Liver (tissue), 9 donors: ENCODE data around the gene GPR15. TPM values are rescaled to one million over a fixed set of nuclear protein-coding genes. Genes with fewer than 3 reads are reported as not detected.

ENCODE experiments used
- DNase-seq: peaks from one replicate; pipeline ENCODE4 v3.0.0-alpha.2; 2017; ENCODE audit warnings: low spot score
- H3K27ac ChIP-seq, 2 donors: one replicate each; pipeline ENCODE4 v1.7.0; 2013; ENCODE audit warnings: inconsistent platforms in 2 of 2, low read length in 2 of 2, control low read depth in 1 of 2, low read depth in 1 of 2, mild to moderate bottlenecking in 1 of 2
- H3K27me3 ChIP-seq, 4 donors: one replicate each; pipeline versions ENCODE4 v1.6.1 to v1.7.0; 2013; ENCODE audit warnings: low read length in 3 of 4, inconsistent platforms in 1 of 4, mild to moderate bottlenecking in 1 of 4, moderate library complexity in 1 of 4; ENCODE audit not compliant: control insufficient read depth in 4 of 4, insufficient read depth in 4 of 4
- H3K36me3 ChIP-seq, 4 donors: one replicate each; pipeline versions ENCODE4 v1.6.1 to v1.7.0; 2013; ENCODE audit warnings: low read length in 3 of 4, mild to moderate bottlenecking in 3 of 4, low read depth in 1 of 4, moderate library complexity in 1 of 4; ENCODE audit not compliant: control insufficient read depth in 4 of 4, insufficient read depth in 3 of 4
- H3K4me1 ChIP-seq, 4 donors: one replicate each; pipeline versions ENCODE4 v1.6.1 to v1.7.0; 2013; ENCODE audit warnings: low read length in 3 of 4, mild to moderate bottlenecking in 3 of 4, moderate library complexity in 1 of 4; ENCODE audit not compliant: control insufficient read depth in 4 of 4, insufficient read depth in 4 of 4
- H3K4me3 ChIP-seq, 3 donors: one replicate each; pipeline versions ENCODE4 v1.6.1 to v1.7.0; 2013; ENCODE audit warnings: low read length in 3 of 3, control low read depth in 1 of 3, low read depth in 1 of 3, mild to moderate bottlenecking in 1 of 3
- H3K9ac ChIP-seq, 2 donors: one replicate each; pipeline ENCODE4 v1.7.0; 2013; ENCODE audit warnings: low read length in 2 of 2, mild to moderate bottlenecking in 2 of 2, moderate library complexity in 2 of 2, control low read depth in 1 of 2, low read depth in 1 of 2
- H3K9me3 ChIP-seq, 4 donors: one replicate each; pipeline versions ENCODE4 v1.6.1 to v1.7.0; 2013; ENCODE audit warnings: low read length in 3 of 4; ENCODE audit not compliant: control insufficient read depth in 4 of 4
- CTCF ChIP-seq: fragments of 150-350 bp; IDR thresholded peaks from 2 replicates; pipeline ENCODE4 v1.5.1; 2017; ENCODE audit warnings: improper control_type of control experiment, low read depth, low read length; ENCODE audit not compliant: missing input control
- EGR1 ChIP-seq, 2 donors: IDR thresholded peaks; 2 replicates each; pipeline ENCODE4 v1.6.1; 2016 to 2018; ENCODE audit warnings: antibody characterized with exemption in 2 of 2, low read depth in 2 of 2
- FOXA1 ChIP-seq: IDR thresholded peaks from 2 replicates; pipeline ENCODE4 v1.6.1; 2016; ENCODE audit warnings: antibody characterized with exemption
- FOXA2 ChIP-seq: IDR thresholded peaks from 2 replicates; pipeline ENCODE4 v1.6.1; 2016; ENCODE audit warnings: antibody characterized with exemption
- GABPA ChIP-seq, 2 donors: IDR thresholded peaks in 1 of 2; conservative IDR thresholded peaks in 1 of 2; 2 replicates each; pipeline ENCODE4 v1.6.1; 2016; ENCODE audit warnings: antibody characterized with exemption in 2 of 2, mild to moderate bottlenecking in 1 of 2, moderate library complexity in 1 of 2
- HNF4A ChIP-seq, 2 donors: conservative IDR thresholded peaks; 2 replicates each; pipeline ENCODE4 v1.6.1; 2016; ENCODE audit warnings: antibody characterized with exemption in 2 of 2, mild to moderate bottlenecking in 2 of 2
- HNF4G ChIP-seq: IDR thresholded peaks from 2 replicates; pipeline ENCODE4 v1.6.1; 2016; ENCODE audit warnings: antibody characterized with exemption
- JUND ChIP-seq, 2 donors: IDR thresholded peaks; 2 replicates each; pipeline ENCODE4 v1.6.1; 2016; ENCODE audit warnings: antibody characterized with exemption in 2 of 2
- NR2F2 ChIP-seq: IDR thresholded peaks from 2 replicates; pipeline ENCODE4 v1.6.1; 2016; ENCODE audit warnings: antibody characterized with exemption
- RAD21 ChIP-seq, 2 donors: IDR thresholded peaks; 2 replicates each; pipeline ENCODE4 v1.6.1; 2016; ENCODE audit warnings: antibody characterized with exemption in 2 of 2, mild to moderate bottlenecking in 2 of 2
- RXRA ChIP-seq, 2 donors: IDR thresholded peaks; 2 replicates each; pipeline ENCODE4 v1.6.1; 2017 to 2018; ENCODE audit warnings: antibody characterized with exemption in 2 of 2, mild to moderate bottlenecking in 1 of 2
- SP1 ChIP-seq: IDR thresholded peaks from 2 replicates; pipeline ENCODE4 v1.6.1; 2018; ENCODE audit warnings: antibody characterized with exemption, mild to moderate bottlenecking
- TAF1 ChIP-seq: conservative IDR thresholded peaks from 2 replicates; pipeline ENCODE4 v1.6.1; 2016; ENCODE audit warnings: antibody characterized with exemption, mild to moderate bottlenecking
- YY1 ChIP-seq: IDR thresholded peaks from 2 replicates; pipeline ENCODE4 v1.6.1; 2016; ENCODE audit warnings: antibody characterized with exemption, mild to moderate bottlenecking
- WGBS: extraction: QIAGEN DNeasy Blood & Tissue Kit; methylation state at CpG from one replicate; pipeline ENCODE4 v1.1.7; 2013; 5-methylcytosine and 5-hydroxymethylcytosine counted together
- polyA plus RNA-seq, 2 donors: library from polyadenylated mRNA; stranded (reverse) in 1 of 2; unstranded in 1 of 2; fragments of 200-250 nt in 1 of 2; fragments of >200 nt in 1 of 2; fragmentation: Nextera tagmentation in 1 of 2; extraction: Ambion mirVana in 1 of 2; gene quantifications; one replicate each; pipeline versions ENCODE4 v1.2.1 to v1.2.3, GENCODE V29; 2013 to 2015
- total RNA-seq, 2 donors: library from RNA; depleted of rRNA; stranded (reverse); fragments of >200 nt; gene quantifications; one replicate each; pipeline ENCODE4 v1.2.3, GENCODE V29; 2014
- TF ChIP-seq, protein P1 (sequence below): IDR thresholded peaks from 2 replicates; pipeline ENCODE4 v1.6.1; 2016; ENCODE audit warnings: antibody characterized with exemption
- TF ChIP-seq, protein P2 (sequence below): IDR thresholded peaks from 2 replicates; pipeline ENCODE4 v1.6.1; 2016; ENCODE audit warnings: antibody characterized with exemption
- TF ChIP-seq, protein P3 (sequence below): IDR thresholded peaks from 2 replicates; pipeline ENCODE4 v1.6.1; 2016; ENCODE audit warnings: antibody characterized with exemption
- TF ChIP-seq, protein P4 (sequence below): IDR thresholded peaks from 2 replicates; pipeline ENCODE4 v1.6.1; 2016; ENCODE audit warnings: antibody characterized with exemption, mild to moderate bottlenecking
- donor health status: healthy.
- donor health status: healthy.
- donor health status: healthy.
- donor health status: healthy.
- donor health status: healthy.

The GPR15 gene
- total and polyA plus RNA-seq, 4 donors: 0.08 to 0.10 TPM; not detected in 2

DNA sequence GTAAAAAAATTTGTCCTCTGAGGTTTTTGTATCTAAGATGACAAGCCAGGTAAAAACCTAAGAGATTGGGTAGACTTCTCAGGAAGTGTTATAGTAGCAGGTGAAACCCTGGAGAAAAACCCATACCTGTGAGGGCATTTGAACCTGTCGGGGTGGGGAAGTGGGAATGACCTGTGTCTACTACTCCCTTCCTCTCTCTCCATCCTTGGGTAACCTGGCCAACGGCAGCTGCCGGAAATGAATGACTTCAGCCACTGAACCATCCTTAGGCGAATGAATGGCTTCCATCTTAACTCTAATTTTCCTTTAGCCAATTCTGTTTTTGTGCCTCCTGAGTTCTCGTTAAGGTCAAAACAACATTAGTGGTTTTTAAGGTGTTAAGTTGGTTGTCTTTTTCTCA, 16.8 kb downstream of the GPR15 start:
- no peak overlapping the region for H3K4me3 ChIP-seq
- DNase-seq: no peak
- H3K27ac ChIP-seq: no peak overlapping the region
- no peaks in the 10 kb centered on the region for H3K36me3 ChIP-seq
- TF ChIP-seq, protein P1, sequence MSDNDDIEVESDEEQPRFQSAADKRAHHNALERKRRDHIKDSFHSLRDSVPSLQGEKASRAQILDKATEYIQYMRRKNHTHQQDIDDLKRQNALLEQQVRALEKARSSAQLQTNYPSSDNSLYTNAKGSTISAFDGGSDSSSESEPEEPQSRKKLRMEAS: no peak
- TF ChIP-seq FOXA1 (no peak), YY1 (no peak), RXRA (IDR thresholded peaks at IDR 0.05) (no peak), JUND (IDR thresholded peaks at IDR 0.05) (no peak), GABPA (IDR thresholded peaks at IDR 0.05 in 1 of 2, conservative IDR thresholded peaks at IDR 0.05 in 1 of 2) (no peak), NR2F2 (no peak), FOXA2 (no peak), HNF4A (conservative IDR thresholded peaks at IDR 0.05) (no peak), CTCF (no peak), SP1 (no peak), HNF4G (no peak), EGR1 (IDR thresholded peaks at IDR 0.05; ENCODE audit: low read depth in 2 of 2) (no peak), TAF1 (no peak), RAD21 (IDR thresholded peaks at IDR 0.05) (no peak)
- TF ChIP-seq, protein P2, sequence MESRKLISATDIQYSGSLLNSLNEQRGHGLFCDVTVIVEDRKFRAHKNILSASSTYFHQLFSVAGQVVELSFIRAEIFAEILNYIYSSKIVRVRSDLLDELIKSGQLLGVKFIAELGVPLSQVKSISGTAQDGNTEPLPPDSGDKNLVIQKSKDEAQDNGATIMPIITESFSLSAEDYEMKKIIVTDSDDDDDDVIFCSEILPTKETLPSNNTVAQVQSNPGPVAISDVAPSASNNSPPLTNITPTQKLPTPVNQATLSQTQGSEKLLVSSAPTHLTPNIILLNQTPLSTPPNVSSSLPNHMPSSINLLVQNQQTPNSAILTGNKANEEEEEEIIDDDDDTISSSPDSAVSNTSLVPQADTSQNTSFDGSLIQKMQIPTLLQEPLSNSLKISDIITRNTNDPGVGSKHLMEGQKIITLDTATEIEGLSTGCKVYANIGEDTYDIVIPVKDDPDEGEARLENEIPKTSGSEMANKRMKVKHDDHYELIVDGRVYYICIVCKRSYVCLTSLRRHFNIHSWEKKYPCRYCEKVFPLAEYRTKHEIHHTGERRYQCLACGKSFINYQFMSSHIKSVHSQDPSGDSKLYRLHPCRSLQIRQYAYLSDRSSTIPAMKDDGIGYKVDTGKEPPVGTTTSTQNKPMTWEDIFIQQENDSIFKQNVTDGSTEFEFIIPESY: no peak
- TF ChIP-seq, protein P3, sequence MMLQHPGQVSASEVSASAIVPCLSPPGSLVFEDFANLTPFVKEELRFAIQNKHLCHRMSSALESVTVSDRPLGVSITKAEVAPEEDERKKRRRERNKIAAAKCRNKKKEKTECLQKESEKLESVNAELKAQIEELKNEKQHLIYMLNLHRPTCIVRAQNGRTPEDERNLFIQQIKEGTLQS: no peak
- TF ChIP-seq, protein P4, sequence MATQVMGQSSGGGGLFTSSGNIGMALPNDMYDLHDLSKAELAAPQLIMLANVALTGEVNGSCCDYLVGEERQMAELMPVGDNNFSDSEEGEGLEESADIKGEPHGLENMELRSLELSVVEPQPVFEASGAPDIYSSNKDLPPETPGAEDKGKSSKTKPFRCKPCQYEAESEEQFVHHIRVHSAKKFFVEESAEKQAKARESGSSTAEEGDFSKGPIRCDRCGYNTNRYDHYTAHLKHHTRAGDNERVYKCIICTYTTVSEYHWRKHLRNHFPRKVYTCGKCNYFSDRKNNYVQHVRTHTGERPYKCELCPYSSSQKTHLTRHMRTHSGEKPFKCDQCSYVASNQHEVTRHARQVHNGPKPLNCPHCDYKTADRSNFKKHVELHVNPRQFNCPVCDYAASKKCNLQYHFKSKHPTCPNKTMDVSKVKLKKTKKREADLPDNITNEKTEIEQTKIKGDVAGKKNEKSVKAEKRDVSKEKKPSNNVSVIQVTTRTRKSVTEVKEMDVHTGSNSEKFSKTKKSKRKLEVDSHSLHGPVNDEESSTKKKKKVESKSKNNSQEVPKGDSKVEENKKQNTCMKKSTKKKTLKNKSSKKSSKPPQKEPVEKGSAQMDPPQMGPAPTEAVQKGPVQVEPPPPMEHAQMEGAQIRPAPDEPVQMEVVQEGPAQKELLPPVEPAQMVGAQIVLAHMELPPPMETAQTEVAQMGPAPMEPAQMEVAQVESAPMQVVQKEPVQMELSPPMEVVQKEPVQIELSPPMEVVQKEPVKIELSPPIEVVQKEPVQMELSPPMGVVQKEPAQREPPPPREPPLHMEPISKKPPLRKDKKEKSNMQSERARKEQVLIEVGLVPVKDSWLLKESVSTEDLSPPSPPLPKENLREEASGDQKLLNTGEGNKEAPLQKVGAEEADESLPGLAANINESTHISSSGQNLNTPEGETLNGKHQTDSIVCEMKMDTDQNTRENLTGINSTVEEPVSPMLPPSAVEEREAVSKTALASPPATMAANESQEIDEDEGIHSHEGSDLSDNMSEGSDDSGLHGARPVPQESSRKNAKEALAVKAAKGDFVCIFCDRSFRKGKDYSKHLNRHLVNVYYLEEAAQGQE: no peak
- no peak overlapping the region for H3K9ac ChIP-seq
- H3K9me3 ChIP-seq: no peaks in the 10 kb centered on the region
- no peaks in the 10 kb centered on the region for H3K27me3 ChIP-seq
- no peaks in the 10 kb centered on the region for H3K4me1 ChIP-seq
- 83% methylated on average over 5 of the region's 5 CpGs for WGBS
